Omental fat pad (tissue), 4 donors: ENCODE data around the gene ARID5B. TPM values are rescaled to one million over a fixed set of nuclear protein-coding genes. Genes with fewer than 3 reads are reported as not detected.

ENCODE experiments used
- ATAC-seq: fragments of 150-250 bp; one replicate; pipeline ENCODE4 v1.9.1; 2016; ENCODE audit warnings: mild to moderate bottlenecking, moderate library complexity; ENCODE audit not compliant: low FRiP score
- DNase-seq: peaks from one replicate; pipeline ENCODE4 v3.0.0-alpha.2; 2019; ENCODE audit warnings: low spot score
- CTCF ChIP-seq, 3 donors: fragments of 450-650 bp; IDR thresholded peaks; one replicate each; pipeline ENCODE4 v1.5.1; 2016 to 2017; ENCODE audit warnings: antibody characterized with exemption in 3 of 3, mild to moderate bottlenecking in 3 of 3, moderate library complexity in 2 of 3
- total RNA-seq, 4 donors: library from RNA; depleted of rRNA; stranded (reverse); fragments of >200 nt; gene quantifications; one replicate each; pipeline ENCODE4 v1.1.0, GENCODE V29; 2016

Gene ARID5B
- total RNA-seq, 4 donors from 2014 or later, result 57.5 to 163 (median 123) TPM

GRCh38 chr10:61941202-61941681 lies 39.7 kb downstream of the ARID5B start:
- ATAC-seq, result no peak
- TF ChIP-seq CTCF (IDR thresholded peaks at IDR 0.05), result no peak

GRCh38 chr10:61942604-61943461 lies 41.3 kb downstream of the ARID5B start:
- no peak for ATAC-seq
- DNase-seq, result no peak

More at GRCh38 chr10:61941202-61941681, 39.7 kb downstream of the ARID5B start:
- no peak for DNase-seq

GRCh38 chr10:61943674-61944378 lies 42.3 kb downstream of the ARID5B start:
- no peak for ATAC-seq
- DNase-seq, result no peak
- TF ChIP-seq CTCF (IDR thresholded peaks at IDR 0.05), result no peak

More at GRCh38 chr10:61942604-61943461, 41.3 kb downstream of the ARID5B start:
- no peak for TF ChIP-seq CTCF (IDR thresholded peaks at IDR 0.05)

- ATAC-seq (no peak), DNase-seq (no peak)
- TF ChIP-seq CTCF (IDR thresholded peaks at IDR 0.05), result no peak
Measured at GRCh38 chr10:61944410-61945147, 43.1 kb downstream of the ARID5B start.

- DNase-seq (no peak), ATAC-seq (no peak)
- no peak for TF ChIP-seq CTCF (IDR thresholded peaks at IDR 0.05)
Measured at GRCh38 chr10:61949687-61950086, 48.2 kb downstream of the ARID5B start.

- no peak for TF ChIP-seq CTCF (IDR thresholded peaks at IDR 0.05)
- ATAC-seq (no peak), DNase-seq (no peak)
Measured at GRCh38 chr10:61950449-61951143, 49.1 kb downstream of the ARID5B start.
